HepG2 (cell line): ENCODE results near the gene DTX2. TPM values are rescaled to one million over a fixed set of nuclear protein-coding genes. Genes with fewer than 3 reads are reported as not detected.

Experiments used
- ATAC-seq: fragments of 200-7000 bp; cut with Tn5 transposase; 3 replicates; pipeline ENCODE4 v1.9.1; 2020; ENCODE audit warnings: mild to moderate bottlenecking, moderate library complexity
- BruUV-seq: library from RNA; stranded (reverse); fragments of 400-500 nt; replicated peaks from 2 replicates; lab custom pipeline; 2021; lab: Mats Ljungman, UMichigan
- CTCF ChIA-PET: fragments of 300-600 bp; formaldehyde crosslinking; extraction: SDS; loops from one replicate; lab custom pipeline; 2021; ENCODE audit warnings: low total read pairs, inconsistent platforms, low intra/inter-chr PET ratio; lab: Yijun Ruan, JAX
- POLR2A ChIA-PET: fragments of 350-600 bp; sonication (Branson Sonifier 250); formaldehyde crosslinking; loops from one replicate; lab custom pipeline; 2020; ENCODE audit warnings: antibody characterized with exemption, inconsistent platforms; lab: Yijun Ruan, JAX
- DNase-seq: peaks from one replicate; pipeline ENCODE4 v3.0.0-alpha.2; 2015; ENCODE audit warnings: low spot score
- FAIRE-seq: peaks from 3 replicates; lab custom pipeline; 2011; peaks lifted over from hg19 to GRCh38; lab: Jason Lieb, UNC
- H2AFZ ChIP-seq: one replicate; pipeline ENCODE4 v1.6.1; 2011; ENCODE audit warnings: low read length, inconsistent platforms
- H3K27ac ChIP-seq: fragments of 300-600 bp; 3 replicates; pipeline ENCODE4 v1.8.0; 2011; ENCODE audit warnings: mixed run types, mild to moderate bottlenecking, mixed read lengths, low read length, inconsistent platforms; ENCODE audit not compliant: insufficient read depth; ENCODE audit errors: extremely low read length
- H3K27me3 ChIP-seq, 2 experiments: fragments of 200-600 bp in 1 of 2; 2 replicates in 1 of 2; 3 replicates in 1 of 2; pipeline versions ENCODE4 v1.6.0 to v1.8.0; 2011; ENCODE audit warnings: low read length in 2 of 2, mild to moderate bottlenecking in 2 of 2, moderate library complexity in 2 of 2, inconsistent platforms in 1 of 2; ENCODE audit not compliant: insufficient read depth in 2 of 2, control insufficient read depth in 1 of 2
- H3K36me3 ChIP-seq, 2 experiments: fragments of 200-600 bp in 1 of 2; replicated peaks in 1 of 2; 2 replicates in 1 of 2; 3 replicates in 1 of 2; pipeline versions ENCODE4 v1.5.1 to v1.8.0; 2011; ENCODE audit warnings: low read length in 2 of 2, inconsistent platforms in 1 of 2; ENCODE audit not compliant: insufficient read depth in 2 of 2, control insufficient read depth in 1 of 2
- H3K4me1 ChIP-seq: 2 replicates; pipeline ENCODE4 v1.5.1; 2012; ENCODE audit warnings: low read length, inconsistent platforms; ENCODE audit not compliant: insufficient read depth
- H3K4me2 ChIP-seq: 2 replicates; pipeline ENCODE4 v1.6.0; 2011; ENCODE audit warnings: low read depth, low read length, inconsistent platforms
- H3K4me3 ChIP-seq, 3 experiments: fragments of 200-600 bp in 1 of 3; sonication (generic), shearing (Covaris generic) in 1 of 3; replicated peaks in 1 of 3; 2 replicates each; pipeline ENCODE4 v1.5.1; 2011 to 2016; ENCODE audit warnings: low read length in 3 of 3, inconsistent platforms in 2 of 3, low read depth in 2 of 3, mild to moderate bottlenecking in 2 of 3, control low read depth in 1 of 3, mixed read lengths in 1 of 3; ENCODE audit not compliant: insufficient read depth in 1 of 3
- H3K79me2 ChIP-seq: one replicate; pipeline ENCODE4 v1.6.1; 2011; ENCODE audit warnings: low read length, inconsistent platforms; ENCODE audit not compliant: insufficient read depth
- H3K9ac ChIP-seq: 2 replicates; pipeline ENCODE4 v1.6.0; 2011; ENCODE audit warnings: mild to moderate bottlenecking, low read depth, low read length, inconsistent platforms; ENCODE audit not compliant: insufficient read depth
- H3K9me3 ChIP-seq: 2 replicates; pipeline ENCODE4 v1.5.1; 2012; ENCODE audit warnings: mild to moderate bottlenecking, low read length
- H4K20me1 ChIP-seq: 2 replicates; pipeline ENCODE4 v1.6.0; 2011; ENCODE audit warnings: inconsistent platforms, mild to moderate bottlenecking, low read length, moderate library complexity; ENCODE audit not compliant: insufficient read depth
- ARNT2 ChIP-seq: sonication (generic); formaldehyde crosslinking; IDR thresholded peaks from 2 replicates; pipeline ENCODE4 v1.8.0; 2022; ENCODE audit warnings: mild to moderate bottlenecking, low read depth, missing genetic modification reagents, moderate library complexity
- ATF7 ChIP-seq, 2 experiments: fragments of 450-650 bp in 1 of 2; sonication (generic) in 1 of 2; formaldehyde crosslinking in 1 of 2; IDR thresholded peaks; 2 replicates each; pipeline versions ENCODE4 v1.4.0 to v1.6.1; 2016 to 2020; ENCODE audit warnings: antibody characterized with exemption in 1 of 2, mild to moderate bottlenecking in 1 of 2, missing genetic modification reagents in 1 of 2
- CENPT ChIP-seq: sonication (generic); formaldehyde crosslinking; IDR thresholded peaks from 2 replicates; pipeline ENCODE4 v1.8.0; 2022; ENCODE audit warnings: low read depth, mild to moderate bottlenecking, moderate library complexity, missing genetic modification reagents
- EED ChIP-seq: sonication (generic); formaldehyde crosslinking; IDR thresholded peaks from 2 replicates; pipeline ENCODE4 v1.5.0; 2020; ENCODE audit warnings: mild to moderate bottlenecking, missing genetic modification reagents
- HNF4G ChIP-seq, 2 experiments: sonication (generic) in 1 of 2; formaldehyde crosslinking in 1 of 2; IDR thresholded peaks; 2 replicates each; pipeline versions ENCODE4 v1.4.0 to v1.6.1; 2011 to 2020; ENCODE audit warnings: borderline replicate concordance in 2 of 2, low read depth in 2 of 2, mild to moderate bottlenecking in 2 of 2, low read length in 1 of 2, missing genetic modification reagents in 1 of 2, moderate library complexity in 1 of 2
- HOXA3 ChIP-seq: sonication (generic); formaldehyde crosslinking; IDR thresholded peaks from 2 replicates; pipeline ENCODE4 v1.5.0; 2020; ENCODE audit warnings: missing genetic modification reagents
- RARG ChIP-seq: sonication (generic); formaldehyde crosslinking; IDR thresholded peaks from 2 replicates; pipeline ENCODE4 v1.4.0; 2020; ENCODE audit warnings: low read depth, mild to moderate bottlenecking, missing genetic modification reagents
- RBM39 ChIP-seq: fragments of 200-400 bp; formaldehyde crosslinking; IDR thresholded peaks from one replicate; pipeline ENCODE4 v1.6.1; 2018; ENCODE audit warnings: antibody characterized with exemption, mild to moderate bottlenecking, low read depth, low read length; ENCODE audit not compliant: poor library complexity, severe bottlenecking
- RFX5 ChIP-seq: IDR thresholded peaks from 2 replicates; pipeline ENCODE4 v1.6.1; 2011; ENCODE audit warnings: low read depth, low read length, improper control_type of control experiment
- SAP130 ChIP-seq: IDR thresholded peaks from 2 replicates; pipeline ENCODE4 v1.6.1; 2016; ENCODE audit warnings: low read depth
- SRSF1 ChIP-seq: fragments of 200-400 bp; formaldehyde crosslinking; optimal IDR thresholded peaks from 2 replicates; pipeline ENCODE3; 2017; ENCODE audit warnings: mild to moderate bottlenecking, low read depth, low read length, moderate library complexity
- ZBTB1 ChIP-seq: sonication (generic); formaldehyde crosslinking; IDR thresholded peaks from 2 replicates; pipeline ENCODE4 v1.4.0; 2020; ENCODE audit warnings: missing genetic modification reagents, borderline replicate concordance
- ZNF383 ChIP-seq: sonication (generic); formaldehyde crosslinking; IDR thresholded peaks from 2 replicates; pipeline ENCODE4 v1.4.0; 2020; ENCODE audit warnings: missing genetic modification reagents, mild to moderate bottlenecking, borderline replicate concordance
- ZNF607 ChIP-seq: sonication (generic); formaldehyde crosslinking; IDR thresholded peaks from 2 replicates; pipeline ENCODE4 v1.5.1; 2020; ENCODE audit warnings: missing genetic modification reagents, mild to moderate bottlenecking, borderline replicate concordance
- ZNF782 ChIP-seq: sonication (generic); formaldehyde crosslinking; IDR thresholded peaks from 2 replicates; pipeline ENCODE4 v1.4.0; 2020; ENCODE audit warnings: missing genetic modification reagents, mild to moderate bottlenecking, borderline replicate concordance
- WGBS: methylation state at CpG from one replicate; pipeline ENCODE4 v1.1.6; 2017; ENCODE audit warnings: low lambda C conversion rate; 5-methylcytosine and 5-hydroxymethylcytosine counted together
- in situ Hi-C: cut with HindIII; loops from 2 replicates; pipeline ENCODE4 v1.10.0; 2017; ENCODE audit warnings: low pct_unique_long_range_greater_than_20kb; ENCODE audit not compliant: extremely low pct_ligation_motif_present
- intact Hi-C: fragments of 100-400 bp; cut with micrococcal nuclease; formaldehyde crosslinking; loops from one replicate; pipeline ENCODE4 v1.10.0; 2022; ENCODE audit not compliant: unreplicated experiment
- polyA plus RNA-seq, 8 experiments: library from polyadenylated mRNA; depleted of rRNA in 3 of 8; stranded (reverse) in 7 of 8; unstranded in 1 of 8; fragments of >200 nt; fragmentation: Illumina TruSeq in 4 of 8; extraction: Trizol in 4 of 8; gene quantifications; 2 replicates each; pipeline versions ENCODE4 v1.2.1 to v1.2.3, GENCODE V29; 2011 to 2016; ENCODE audit warnings: low read depth in 4 of 8, missing spikeins in 1 of 8, mixed read lengths in 1 of 8; ENCODE audit not compliant: insufficient read depth in 1 of 8
- total RNA-seq, 5 experiments: library from RNA; depleted of rRNA; stranded (reverse); fragments of >200 nt; fragmentation: Illumina TruSeq; extraction: Trizol; gene quantifications; 2 replicates each; pipeline ENCODE4 v1.2.3, GENCODE V29; 2016; ENCODE audit warnings: low read depth in 1 of 5
- TF ChIP-seq, protein P1 (sequence below): sonication (generic); formaldehyde crosslinking; IDR thresholded peaks from 2 replicates; pipeline ENCODE4 v1.9.0; 2021; ENCODE audit warnings: missing genetic modification reagents, mild to moderate bottlenecking, borderline replicate concordance
- TF ChIP-seq, protein P2 (sequence below): sonication (generic); formaldehyde crosslinking; IDR thresholded peaks from 2 replicates; pipeline ENCODE4 v1.4.0; 2020; ENCODE audit warnings: mild to moderate bottlenecking, missing genetic modification reagents
- TF ChIP-seq, protein P3 (sequence below): sonication (generic); formaldehyde crosslinking; IDR thresholded peaks from 2 replicates; pipeline ENCODE4 v1.4.0; 2020; ENCODE audit warnings: mild to moderate bottlenecking, missing genetic modification reagents, borderline replicate concordance

The DTX2 gene
- total and polyA plus RNA-seq, 2 of the 13 experiments (the other 11 are each of a cell fraction or from before 2014, with no cell fraction given), result 5.5 to 6.2 TPM

GRCh38 chr7:76512941-76513816, 51.7 kb downstream of the DTX2 start:
- in situ Hi-C loops, result no loop called here
- DNase-seq (peak; percentile 54), FAIRE-seq (no peak), ATAC-seq (peak; percentile 76)
- CTCF ChIA-PET, result no interaction called here
- peak overlapping the region; percentile 93 for H3K4me2 ChIP-seq
- 0% methylated on average over 6 of the region's 21 CpGs for WGBS
- intact Hi-C loops, result no loop called here
- peaks cover 49% of the 10 kb centered on the region for H3K4me1 ChIP-seq
- H3K36me3 ChIP-seq, result no peaks in the 10 kb centered on the region
- H3K27me3 ChIP-seq, result peaks cover 2 to 5% of the 10 kb centered on the region in 2 experiments; a peak in 1 of 5 replicates
- H3K79me2 ChIP-seq, result no peaks in the 10 kb centered on the region
- peak overlapping the region; percentile 45 to 75 (median 50); a peak in 4 of 6 replicates for H3K4me3 ChIP-seq
- BruUV-seq, result no TSS peak
- H4K20me1 ChIP-seq, result no peaks in the 10 kb centered on the region
- H2AFZ ChIP-seq, result no peak overlapping the region
- POLR2A ChIA-PET, result interaction anchor here (0.6 kb wide), 1 partner anchor 92 kb away, joined by 5 read pairs; no protein-coding TSS in a partner anchor
- no peaks in the 10 kb centered on the region for H3K9me3 ChIP-seq
- peak overlapping the region; percentile 49 for H3K9ac ChIP-seq
- H3K27ac ChIP-seq, result no peak overlapping the region
- TF ChIP-seq RARG (no peak), RFX5 (no peak), EED (CRISPR knock-in tag) (no peak), ATF7 (IDR thresholded peaks at IDR 0.05) (no peak), ATF7 (CRISPR knock-in tag; IDR thresholded peaks at IDR 0.05) (no peak), HNF4G (IDR thresholded peaks at IDR 0.05; ENCODE audit: borderline replicate concordance, low read depth, low read length) (no peak), HNF4G (CRISPR knock-in tag; IDR thresholded peaks at IDR 0.05; ENCODE audit: borderline replicate concordance, low read depth) (no peak), RBM39 (no peak), ZBTB1 (no peak), CENPT (CRISPR knock-in tag) (no peak), ZNF383 (CRISPR knock-in tag) (no peak), HOXA3 (CRISPR knock-in tag) (no peak), ZNF607 (CRISPR knock-in tag) (no peak), SRSF1 (peak; percentile 86), SAP130 (peak; percentile 52), ZNF782 (CRISPR knock-in tag) (no peak), ARNT2 (CRISPR knock-in tag) (no peak)
- TF ChIP-seq, protein P1, sequence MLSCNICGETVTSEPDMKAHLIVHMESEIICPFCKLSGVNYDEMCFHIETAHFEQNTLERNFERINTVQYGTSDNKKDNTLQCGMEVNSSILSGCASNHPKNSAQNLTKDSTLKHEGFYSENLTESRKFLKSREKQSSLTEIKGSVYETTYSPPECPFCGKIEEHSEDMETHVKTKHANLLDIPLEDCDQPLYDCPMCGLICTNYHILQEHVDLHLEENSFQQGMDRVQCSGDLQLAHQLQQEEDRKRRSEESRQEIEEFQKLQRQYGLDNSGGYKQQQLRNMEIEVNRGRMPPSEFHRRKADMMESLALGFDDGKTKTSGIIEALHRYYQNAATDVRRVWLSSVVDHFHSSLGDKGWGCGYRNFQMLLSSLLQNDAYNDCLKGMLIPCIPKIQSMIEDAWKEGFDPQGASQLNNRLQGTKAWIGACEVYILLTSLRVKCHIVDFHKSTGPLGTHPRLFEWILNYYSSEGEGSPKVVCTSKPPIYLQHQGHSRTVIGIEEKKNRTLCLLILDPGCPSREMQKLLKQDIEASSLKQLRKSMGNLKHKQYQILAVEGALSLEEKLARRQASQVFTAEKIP (CRISPR knock-in tag), result no peak
- TF ChIP-seq, protein P2, sequence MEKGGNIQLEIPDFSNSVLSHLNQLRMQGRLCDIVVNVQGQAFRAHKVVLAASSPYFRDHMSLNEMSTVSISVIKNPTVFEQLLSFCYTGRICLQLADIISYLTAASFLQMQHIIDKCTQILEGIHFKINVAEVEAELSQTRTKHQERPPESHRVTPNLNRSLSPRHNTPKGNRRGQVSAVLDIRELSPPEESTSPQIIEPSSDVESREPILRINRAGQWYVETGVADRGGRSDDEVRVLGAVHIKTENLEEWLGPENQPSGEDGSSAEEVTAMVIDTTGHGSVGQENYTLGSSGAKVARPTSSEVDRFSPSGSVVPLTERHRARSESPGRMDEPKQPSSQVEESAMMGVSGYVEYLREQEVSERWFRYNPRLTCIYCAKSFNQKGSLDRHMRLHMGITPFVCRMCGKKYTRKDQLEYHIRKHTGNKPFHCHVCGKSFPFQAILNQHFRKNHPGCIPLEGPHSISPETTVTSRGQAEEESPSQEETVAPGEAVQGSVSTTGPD, result no peak
- TF ChIP-seq, protein P3, sequence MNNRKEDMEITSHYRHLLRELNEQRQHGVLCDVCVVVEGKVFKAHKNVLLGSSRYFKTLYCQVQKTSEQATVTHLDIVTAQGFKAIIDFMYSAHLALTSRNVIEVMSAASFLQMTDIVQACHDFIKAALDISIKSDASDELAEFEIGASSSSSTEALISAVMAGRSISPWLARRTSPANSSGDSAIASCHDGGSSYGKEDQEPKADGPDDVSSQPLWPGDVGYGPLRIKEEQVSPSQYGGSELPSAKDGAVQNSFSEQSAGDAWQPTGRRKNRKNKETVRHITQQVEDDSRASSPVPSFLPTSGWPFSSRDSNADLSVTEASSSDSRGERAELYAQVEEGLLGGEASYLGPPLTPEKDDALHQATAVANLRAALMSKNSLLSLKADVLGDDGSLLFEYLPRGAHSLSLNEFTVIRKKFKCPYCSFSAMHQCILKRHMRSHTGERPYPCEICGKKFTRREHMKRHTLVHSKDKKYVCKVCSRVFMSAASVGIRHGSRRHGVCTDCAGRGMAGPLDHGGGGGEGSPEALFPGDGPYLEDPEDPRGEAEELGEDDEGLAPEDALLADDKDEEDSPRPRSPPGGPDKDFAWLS (CRISPR knock-in tag), result no peak
